Measurements from ENCODE around the gene XPO6. TPM values are rescaled to one million over a fixed set of nuclear protein-coding genes. Genes with fewer than 3 reads are reported as not detected.

The XPO6 gene
- polyA plus RNA-seq, 1 donor from 2014 or later: 104 TPM

GRCh38 chr16:28093385-28093725 lies 118.4 kb downstream of the XPO6 start:
- no peak for TF ChIP-seq RAD21 (conservative IDR thresholded peaks at IDR 0.05)
- no peak for TF ChIP-seq REST (IDR thresholded peaks at IDR 0.05; ENCODE audit: borderline replicate concordance)
- no peak for TF ChIP-seq MXI1 (conservative IDR thresholded peaks at IDR 0.05; ENCODE audit: poor library complexity, severe bottlenecking)
- no peak for TF ChIP-seq EP300 (conservative IDR thresholded peaks at IDR 0.05; ENCODE audit: poor library complexity, severe bottlenecking)
- no peak for TF ChIP-seq CTCF (IDR thresholded peaks at IDR 0.05; ENCODE audit: poor library complexity, severe bottlenecking)
- TF ChIP-seq EZH2 (IDR thresholded peaks at IDR 0.05; ENCODE audit: borderline replicate concordance, insufficient read depth, low read length, poor library complexity, severe bottlenecking): no peak
- no peak for TF ChIP-seq POLR2AphosphoS5 (IDR thresholded peaks at IDR 0.05)
- TF ChIP-seq SMC3 (conservative IDR thresholded peaks at IDR 0.05; ENCODE audit: poor library complexity): no peak
- Histone ChIP-seq H3K9me3 (ENCODE audit: low read length) (no peaks in the 10 kb centered on the region), H3K27me3 (ENCODE audit: insufficient read depth, low read depth, low read length) (no peaks in the 10 kb centered on the region), H3K4me2 (ENCODE audit: low read length) (no peak overlapping the region), H2AFZ (ENCODE audit: low read depth, low read length) (no peak overlapping the region), H3F3A (ENCODE audit: insufficient read depth, low read length, poor library complexity, severe bottlenecking) (no peaks in the 10 kb centered on the region), H3K36me3 (ENCODE audit: insufficient read depth, low read length) (no peaks in the 10 kb centered on the region), H4K20me1 (ENCODE audit: insufficient read depth) (no peaks in the 10 kb centered on the region), H3K27ac (ENCODE audit: low read length) (no peak overlapping the region), H3K9me2 (ENCODE audit: insufficient read depth, low read length) (no peaks in the 10 kb centered on the region), H3K79me2 (replicated peaks; ENCODE audit: insufficient read depth, low read length) (no peaks in the 10 kb centered on the region), H3K4me3 (ENCODE audit: low read length) (no peak overlapping the region), H3K9ac (ENCODE audit: low read length) (no peak overlapping the region)

GRCh38 chr16:28092721-28093384 lies 118.9 kb downstream of the XPO6 start:
- no peak overlapping the region for H3K9ac ChIP-seq (ENCODE audit: low read length)
- H3F3A ChIP-seq (ENCODE audit: insufficient read depth, low read length, poor library complexity, severe bottlenecking): no peaks in the 10 kb centered on the region
- H4K20me1 ChIP-seq (ENCODE audit: insufficient read depth): no peaks in the 10 kb centered on the region
- H3K4me2 ChIP-seq (ENCODE audit: low read length): no peak overlapping the region
- no peaks in the 10 kb centered on the region for H3K27me3 ChIP-seq (ENCODE audit: insufficient read depth, low read depth, low read length)
- H3K9me3 ChIP-seq (ENCODE audit: low read length): no peaks in the 10 kb centered on the region
- TF ChIP-seq MXI1 (conservative IDR thresholded peaks at IDR 0.05; ENCODE audit: poor library complexity, severe bottlenecking) (no peak), TAF1 (IDR thresholded peaks at IDR 0.05; ENCODE audit: low read depth) (no peak), EZH2 (IDR thresholded peaks at IDR 0.05; ENCODE audit: borderline replicate concordance, insufficient read depth, low read length, poor library complexity, severe bottlenecking) (no peak), POLR2AphosphoS5 (IDR thresholded peaks at IDR 0.05) (no peak), REST (IDR thresholded peaks at IDR 0.05; ENCODE audit: borderline replicate concordance) (no peak), CTCF (IDR thresholded peaks at IDR 0.05; ENCODE audit: poor library complexity, severe bottlenecking) (no peak), RAD21 (conservative IDR thresholded peaks at IDR 0.05) (no peak)
- H3K36me3 ChIP-seq (ENCODE audit: insufficient read depth, low read length): no peaks in the 10 kb centered on the region
- no peaks in the 10 kb centered on the region for H3K79me2 ChIP-seq (replicated peaks; ENCODE audit: insufficient read depth, low read length)
- H2AFZ ChIP-seq (ENCODE audit: low read depth, low read length): no peak overlapping the region
- no peaks in the 10 kb centered on the region for H3K9me2 ChIP-seq (ENCODE audit: insufficient read depth, low read length)
- H3K4me3 ChIP-seq (ENCODE audit: low read length): no peak overlapping the region
- H3K27ac ChIP-seq (ENCODE audit: low read length): no peak overlapping the region
